HFFc6 (cell line): ENCODE data around the gene ADGRA1. TPM values are rescaled to one million over a fixed set of nuclear protein-coding genes. Genes with fewer than 3 reads are reported as not detected.

ENCODE experiments used
- DNase-seq: peaks from one replicate; pipeline ENCODE4 v3.0.0-alpha.2; 2018
- H3K27ac Mint-ChIP-seq: 2 replicates; pipeline ENCODE4 v1.8.0; 2020; ENCODE audit warnings: mild to moderate bottlenecking, mixed read lengths
- H3K27me3 Mint-ChIP-seq: 2 replicates; pipeline ENCODE4 v1.8.0; 2021; ENCODE audit warnings: mild to moderate bottlenecking, moderate library complexity, mixed read lengths; ENCODE audit not compliant: insufficient read depth
- H3K36me3 Mint-ChIP-seq: 2 replicates; pipeline ENCODE4 v1.8.0; 2021; ENCODE audit warnings: low read depth, mixed read lengths
- H3K4me1 Mint-ChIP-seq: 2 replicates; pipeline ENCODE4 v1.8.0; 2020; ENCODE audit warnings: low read depth, mixed read lengths
- H3K4me3 Mint-ChIP-seq: 2 replicates; pipeline ENCODE4 v1.8.0; 2020; ENCODE audit warnings: mild to moderate bottlenecking, moderate library complexity, mixed read lengths
- H3K9me3 Mint-ChIP-seq: 2 replicates; pipeline ENCODE4 v1.8.0; 2020; ENCODE audit warnings: mild to moderate bottlenecking, mixed read lengths
- CTCF ChIP-seq: fragments of 200-600 bp; sonication (generic); IDR thresholded peaks from 2 replicates; pipeline ENCODE4 v1.5.0; 2021; ENCODE audit warnings: antibody characterized with exemption, mild to moderate bottlenecking
- total RNA-seq, 6 experiments: library from RNA; stranded (reverse); fragmentation: NEBNext Ultra II Directional; extraction: Animal tissue kit (Norgen Biotek cat#: 25700); gene quantifications; 2 replicates in 1 of 6; 3 replicates in 5 of 6; pipeline ENCODE4 v1.2.3, GENCODE V29; 2021

The ADGRA1 gene
- total RNA-seq, 6 experiments from 2014 or later: not detected

GRCh38 chr10:133139551-133140065 is 51.9 kb downstream of the ADGRA1 start:
- Mint-ChIP-seq H3K36me3 (no peaks in the 10 kb centered on the region), H3K9me3 (no peaks in the 10 kb centered on the region), H3K27ac (no peak overlapping the region), H3K4me3 (no peak overlapping the region), H3K27me3 (peaks cover 6% of the 10 kb centered on the region), H3K4me1 (peaks cover 8% of the 10 kb centered on the region; the same call in 1 of the 2 replicates)
- TF ChIP-seq CTCF: no peak
- DNase-seq: no peak

GRCh38 chr10:133140417-133141143 is 52.9 kb downstream of the ADGRA1 start:
- Mint-ChIP-seq H3K4me1 (peaks cover 16% of the 10 kb centered on the region), H3K36me3 (no peaks in the 10 kb centered on the region), H3K4me3 (no peak overlapping the region), H3K27ac (no peak overlapping the region), H3K27me3 (peaks cover 4% of the 10 kb centered on the region), H3K9me3 (no peaks in the 10 kb centered on the region)
- DNase-seq: no peak
- no peak for TF ChIP-seq CTCF

GRCh38 chr10:133141144-133141957 is 53.6 kb downstream of the ADGRA1 start:
- Mint-ChIP-seq H3K27me3 (peaks cover 4% of the 10 kb centered on the region), H3K4me3 (no peak overlapping the region), H3K4me1 (peaks cover 20% of the 10 kb centered on the region), H3K36me3 (no peaks in the 10 kb centered on the region), H3K9me3 (no peaks in the 10 kb centered on the region), H3K27ac (no peak overlapping the region)
- no peak for TF ChIP-seq CTCF
- no peak for DNase-seq

GRCh38 chr10:133141958-133142340 is 54.2 kb downstream of the ADGRA1 start:
- DNase-seq: no peak
- no peak for TF ChIP-seq CTCF

GRCh38 chr10:133142523-133143199 is 54.9 kb downstream of the ADGRA1 start:
- DNase-seq: no peak
- no peak for TF ChIP-seq CTCF
- Mint-ChIP-seq H3K27me3 (peaks cover 8% of the 10 kb centered on the region), H3K36me3 (no peaks in the 10 kb centered on the region), H3K4me3 (no peak overlapping the region), H3K9me3 (peaks cover 5% of the 10 kb centered on the region), H3K4me1 (peaks cover 21% of the 10 kb centered on the region), H3K27ac (no peak overlapping the region)

More at GRCh38 chr10:133141958-133142340, 54.2 kb downstream of the ADGRA1 start:
- no peak overlapping the region for H3K4me3 Mint-ChIP-seq
- no peaks in the 10 kb centered on the region for H3K9me3 Mint-ChIP-seq
- H3K27me3 Mint-ChIP-seq: peaks cover 4% of the 10 kb centered on the region
- H3K27ac Mint-ChIP-seq: no peak overlapping the region
- no peaks in the 10 kb centered on the region for H3K36me3 Mint-ChIP-seq
- H3K4me1 Mint-ChIP-seq: peaks cover 21% of the 10 kb centered on the region
